ENCODE data around the gene IPPK.
A peak's percentile ranks its signal among the peaks of the same experiment; 100 is the strongest.

IPPK gene, protein sequence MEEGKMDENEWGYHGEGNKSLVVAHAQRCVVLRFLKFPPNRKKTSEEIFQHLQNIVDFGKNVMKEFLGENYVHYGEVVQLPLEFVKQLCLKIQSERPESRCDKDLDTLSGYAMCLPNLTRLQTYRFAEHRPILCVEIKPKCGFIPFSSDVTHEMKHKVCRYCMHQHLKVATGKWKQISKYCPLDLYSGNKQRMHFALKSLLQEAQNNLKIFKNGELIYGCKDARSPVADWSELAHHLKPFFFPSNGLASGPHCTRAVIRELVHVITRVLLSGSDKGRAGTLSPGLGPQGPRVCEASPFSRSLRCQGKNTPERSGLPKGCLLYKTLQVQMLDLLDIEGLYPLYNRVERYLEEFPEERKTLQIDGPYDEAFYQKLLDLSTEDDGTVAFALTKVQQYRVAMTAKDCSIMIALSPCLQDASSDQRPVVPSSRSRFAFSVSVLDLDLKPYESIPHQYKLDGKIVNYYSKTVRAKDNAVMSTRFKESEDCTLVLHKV

DNA sequence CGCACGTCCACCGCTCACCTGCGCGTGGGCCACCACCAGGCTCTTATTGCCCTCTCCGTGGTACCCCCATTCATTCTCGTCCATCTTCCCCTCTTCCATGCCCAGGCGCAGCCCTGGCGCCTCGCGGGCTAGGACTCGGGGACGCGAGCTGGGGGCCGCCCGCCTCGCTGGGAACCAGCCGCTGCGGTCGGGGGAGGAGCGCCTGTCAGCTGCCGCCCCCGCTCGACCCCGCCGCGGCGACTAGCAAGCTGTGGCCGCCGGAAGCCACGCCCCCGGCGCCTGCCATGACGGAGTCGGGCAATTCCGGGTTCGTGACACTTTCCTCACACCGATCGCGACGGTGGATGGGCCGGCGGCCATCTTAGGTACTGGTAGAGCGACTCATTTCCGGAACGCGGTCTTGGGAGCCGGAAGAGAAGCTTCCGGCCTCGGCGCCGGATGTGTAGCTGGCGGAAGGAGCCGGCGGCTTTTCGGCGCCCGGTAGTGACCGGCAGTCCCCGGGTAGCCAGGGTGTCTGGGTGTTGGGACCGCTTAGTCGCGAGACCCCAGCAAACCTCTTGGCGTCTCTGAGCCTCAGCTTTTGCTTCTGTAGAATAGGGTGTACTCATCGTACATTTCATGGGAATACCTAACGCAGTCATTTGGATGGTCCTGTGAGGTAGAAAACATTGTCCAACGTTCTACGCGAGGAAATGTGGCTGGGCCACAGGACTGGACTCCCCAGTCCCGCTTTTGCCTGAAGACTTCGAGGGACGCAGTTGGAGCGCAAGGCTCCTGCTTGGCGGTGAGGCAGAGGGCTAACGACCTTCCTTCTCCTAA is at the start of gene IPPK:
Gene IPPK (minus strand): TSS at position 242 of the 819 bp plus-strand sequence. CDS start 143 bp downstream, at position 99.
- peaks cover 9% of the 10 kb centered on the region for H3K4me1 ChIP-seq (ENCODE audit: control insufficient read depth, insufficient read depth, low read length, unreplicated experiment)
- H3K4me3 ChIP-seq (ENCODE audit: low read depth, low read length), result peak within 1 kb of the TSS; percentile 90
- no peaks in the 10 kb centered on the region for H3K27me3 ChIP-seq (ENCODE audit: insufficient read depth, low read length)
- peak within 1 kb of the TSS; percentile 87 for H3K27ac ChIP-seq (ENCODE audit: low read depth, low read length)
- no peaks in the 10 kb centered on the region for H3K36me3 ChIP-seq (ENCODE audit: insufficient read depth, low read length)
- peak within 1 kb of the TSS; percentile 88 for H2AFZ ChIP-seq (ENCODE audit: low read length, unreplicated experiment)
- H3K79me2 ChIP-seq (ENCODE audit: control insufficient read depth, insufficient read depth, low read length, unreplicated experiment), result peaks cover 43% of the 10 kb centered on the region

DNA sequence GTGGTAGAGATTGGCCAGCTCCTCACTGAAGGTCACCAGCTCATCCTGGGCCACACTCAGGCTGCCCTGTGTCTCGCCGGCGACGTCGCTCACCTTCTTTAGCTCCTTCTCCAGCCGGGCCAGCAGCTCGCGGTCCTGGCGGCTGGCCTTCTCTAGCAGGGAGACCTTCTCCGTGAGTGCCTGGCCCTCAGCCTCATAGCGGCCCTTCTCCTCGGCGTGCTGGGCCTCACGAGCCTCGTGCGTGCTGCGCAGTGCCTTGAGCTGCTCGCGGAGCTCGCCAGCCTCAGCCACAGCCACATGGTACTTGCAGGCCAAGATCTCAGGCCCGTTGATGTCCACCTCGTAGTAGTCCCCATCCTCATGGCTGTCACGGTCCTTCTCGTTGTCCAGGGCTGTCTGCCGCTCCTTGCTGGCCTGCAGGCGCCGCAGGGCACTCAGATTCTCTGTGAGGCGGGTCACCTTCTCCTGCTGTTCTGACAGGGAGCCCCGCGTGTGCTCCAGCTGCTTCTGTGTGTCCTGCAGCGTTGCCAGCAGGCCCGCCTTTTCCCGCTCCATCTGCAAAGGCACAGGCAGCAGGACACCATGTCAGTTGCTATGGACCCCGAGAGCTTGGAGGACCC is 49.2 kb upstream of the IPPK start:
- H3K27ac ChIP-seq (ENCODE audit: low read depth, low read length), result no peak overlapping the region
- no peak overlapping the region for H2AFZ ChIP-seq (ENCODE audit: low read length, unreplicated experiment)
- peaks cover 4% of the 10 kb centered on the region; the same call in 1 of the 2 replicates for H3K36me3 ChIP-seq (ENCODE audit: insufficient read depth, low read length)
- no peaks in the 10 kb centered on the region for H3K79me2 ChIP-seq (ENCODE audit: control insufficient read depth, insufficient read depth, low read length, unreplicated experiment)
- H3K27me3 ChIP-seq (ENCODE audit: insufficient read depth, low read length), result no peaks in the 10 kb centered on the region
- H3K4me3 ChIP-seq (ENCODE audit: low read depth, low read length), result no peak overlapping the region
- no peaks in the 10 kb centered on the region for H3K4me1 ChIP-seq (ENCODE audit: control insufficient read depth, insufficient read depth, low read length, unreplicated experiment)

DNA sequence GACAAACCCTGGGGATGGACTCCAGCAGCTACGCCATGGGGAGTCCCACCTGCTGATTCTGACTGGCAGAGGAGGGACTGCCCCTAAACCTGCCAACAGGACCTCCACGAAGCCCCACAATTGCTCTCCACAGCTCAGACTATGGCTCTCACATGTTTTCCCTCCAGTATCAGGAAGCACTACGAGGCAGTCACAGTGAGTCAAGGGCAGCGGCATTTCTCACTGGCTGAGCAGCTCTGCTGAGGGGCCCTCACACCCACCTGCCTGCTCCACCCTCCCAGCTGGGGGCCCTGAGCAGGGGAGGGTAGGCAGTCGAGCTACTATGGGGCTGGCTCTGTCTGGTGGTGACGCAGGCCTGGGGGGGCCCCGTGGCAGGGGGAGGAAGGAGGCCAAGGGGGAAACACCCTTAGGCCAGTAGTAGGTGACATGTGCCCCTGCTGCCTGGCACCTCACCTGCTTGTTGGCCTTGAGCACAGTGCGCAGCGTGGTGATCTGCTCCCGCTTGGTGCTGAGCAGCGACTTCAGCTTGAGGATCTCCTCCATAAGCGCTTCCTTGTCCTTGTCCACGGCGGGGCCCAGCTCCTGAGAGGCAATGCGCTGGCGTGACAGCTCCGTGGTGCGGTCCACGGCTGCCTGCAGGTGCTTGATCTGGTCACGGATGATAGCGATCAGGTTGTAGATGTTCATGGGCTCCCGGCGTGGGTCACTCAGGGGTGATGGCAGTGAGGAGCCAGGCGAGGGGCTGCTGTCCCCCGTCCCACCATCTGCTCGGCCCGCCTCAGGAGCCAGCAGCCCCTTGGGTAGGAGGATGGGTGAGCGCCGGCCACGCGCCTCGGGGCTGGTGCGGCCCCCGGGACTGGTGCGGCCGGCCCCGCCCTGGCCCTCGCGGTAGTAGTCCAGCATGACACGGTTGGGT is 48.4 kb upstream of the IPPK start:
- H3K27ac ChIP-seq (ENCODE audit: low read depth, low read length), result no peak overlapping the region
- H3K4me3 ChIP-seq (ENCODE audit: low read depth, low read length), result no peak overlapping the region
- no peaks in the 10 kb centered on the region for H3K79me2 ChIP-seq (ENCODE audit: control insufficient read depth, insufficient read depth, low read length, unreplicated experiment)
- H2AFZ ChIP-seq (ENCODE audit: low read length, unreplicated experiment), result no peak overlapping the region
- H3K36me3 ChIP-seq (ENCODE audit: insufficient read depth, low read length), result peaks cover 4% of the 10 kb centered on the region; the same call in 1 of the 2 replicates
- H3K4me1 ChIP-seq (ENCODE audit: control insufficient read depth, insufficient read depth, low read length, unreplicated experiment), result no peaks in the 10 kb centered on the region
- no peaks in the 10 kb centered on the region for H3K27me3 ChIP-seq (ENCODE audit: insufficient read depth, low read length)

DNA sequence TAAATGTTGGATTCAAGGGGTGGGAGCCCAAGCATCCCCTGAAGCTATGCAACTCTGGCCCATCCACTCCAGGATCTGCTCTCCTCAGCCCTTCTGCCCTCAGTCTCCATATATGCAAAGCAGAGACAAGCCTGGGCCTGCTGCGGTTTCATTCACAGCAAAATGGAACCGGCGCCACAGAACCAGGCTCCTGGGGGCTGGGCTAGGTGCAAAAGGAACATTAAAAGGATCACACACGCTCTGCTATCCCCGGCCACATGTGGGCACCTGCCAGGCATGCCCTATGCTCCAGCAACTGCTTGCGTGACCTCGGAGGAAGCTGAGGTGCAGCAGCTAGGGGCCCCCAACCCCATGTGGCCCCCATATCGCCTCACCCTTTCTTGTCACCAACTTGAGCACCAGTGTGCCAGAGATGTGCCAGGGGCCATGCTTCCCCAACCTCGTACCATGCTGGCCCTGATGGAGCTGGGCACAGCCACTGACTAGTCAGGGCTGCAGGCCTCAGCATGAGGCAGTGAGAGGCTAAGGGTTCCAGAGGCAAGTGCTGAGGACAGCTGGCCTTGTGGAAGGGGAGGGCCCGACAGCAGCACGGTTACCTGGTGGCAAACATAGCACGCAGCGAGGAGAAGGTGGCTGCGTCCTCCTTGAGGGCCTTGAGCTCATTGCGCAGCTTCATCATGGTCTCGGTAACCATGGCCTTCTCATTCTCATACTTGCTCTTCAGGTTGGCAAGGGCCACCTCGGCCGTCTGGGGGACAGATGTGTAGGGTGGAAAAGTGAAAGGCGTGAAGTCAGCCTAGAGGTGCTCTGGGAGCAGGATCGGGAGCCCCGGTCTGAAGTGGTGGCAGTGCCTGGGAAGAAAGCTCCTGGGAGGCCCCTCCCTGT is 47.5 kb upstream of the IPPK start:
- H3K27ac ChIP-seq (ENCODE audit: low read depth, low read length), result no peak overlapping the region
- no peak overlapping the region for H2AFZ ChIP-seq (ENCODE audit: low read length, unreplicated experiment)
- no peaks in the 10 kb centered on the region for H3K4me1 ChIP-seq (ENCODE audit: control insufficient read depth, insufficient read depth, low read length, unreplicated experiment)
- no peak overlapping the region for H3K4me3 ChIP-seq (ENCODE audit: low read depth, low read length)
- peaks cover 5% of the 10 kb centered on the region; the same call in 1 of the 2 replicates for H3K36me3 ChIP-seq (ENCODE audit: insufficient read depth, low read length)
- no peaks in the 10 kb centered on the region for H3K27me3 ChIP-seq (ENCODE audit: insufficient read depth, low read length)
- no peaks in the 10 kb centered on the region for H3K79me2 ChIP-seq (ENCODE audit: control insufficient read depth, insufficient read depth, low read length, unreplicated experiment)

DNA sequence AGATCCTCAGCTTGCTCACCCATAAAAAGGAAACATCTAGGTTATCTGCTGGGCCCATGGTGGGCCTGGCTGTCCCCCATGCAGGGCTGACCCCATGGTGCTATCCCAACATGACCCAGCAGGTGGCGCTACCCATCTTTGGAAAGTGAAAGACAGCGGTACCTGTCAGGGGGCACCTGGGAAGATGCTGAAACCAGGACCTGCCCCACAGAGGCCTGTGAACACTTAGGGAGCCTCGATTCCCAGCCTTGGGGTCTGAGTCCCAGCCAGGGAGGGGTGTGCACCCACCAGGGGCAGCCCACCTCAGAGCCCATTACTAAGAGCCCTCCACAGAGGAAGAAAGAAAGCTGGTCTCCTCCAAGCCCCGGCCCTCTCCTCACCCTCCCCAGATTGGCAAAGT is 46.6 kb upstream of the IPPK start:
- Histone ChIP-seq H3K27me3 (ENCODE audit: insufficient read depth, low read length) (no peaks in the 10 kb centered on the region), H3K79me2 (ENCODE audit: control insufficient read depth, insufficient read depth, low read length, unreplicated experiment) (no peaks in the 10 kb centered on the region), H3K4me3 (ENCODE audit: low read depth, low read length) (no peak overlapping the region), H2AFZ (ENCODE audit: low read length, unreplicated experiment) (no peak overlapping the region), H3K4me1 (ENCODE audit: control insufficient read depth, insufficient read depth, low read length, unreplicated experiment) (no peaks in the 10 kb centered on the region), H3K36me3 (ENCODE audit: insufficient read depth, low read length) (peaks cover 9% of the 10 kb centered on the region; the same call in 1 of the 2 replicates), H3K27ac (ENCODE audit: low read depth, low read length) (no peak overlapping the region)

DNA sequence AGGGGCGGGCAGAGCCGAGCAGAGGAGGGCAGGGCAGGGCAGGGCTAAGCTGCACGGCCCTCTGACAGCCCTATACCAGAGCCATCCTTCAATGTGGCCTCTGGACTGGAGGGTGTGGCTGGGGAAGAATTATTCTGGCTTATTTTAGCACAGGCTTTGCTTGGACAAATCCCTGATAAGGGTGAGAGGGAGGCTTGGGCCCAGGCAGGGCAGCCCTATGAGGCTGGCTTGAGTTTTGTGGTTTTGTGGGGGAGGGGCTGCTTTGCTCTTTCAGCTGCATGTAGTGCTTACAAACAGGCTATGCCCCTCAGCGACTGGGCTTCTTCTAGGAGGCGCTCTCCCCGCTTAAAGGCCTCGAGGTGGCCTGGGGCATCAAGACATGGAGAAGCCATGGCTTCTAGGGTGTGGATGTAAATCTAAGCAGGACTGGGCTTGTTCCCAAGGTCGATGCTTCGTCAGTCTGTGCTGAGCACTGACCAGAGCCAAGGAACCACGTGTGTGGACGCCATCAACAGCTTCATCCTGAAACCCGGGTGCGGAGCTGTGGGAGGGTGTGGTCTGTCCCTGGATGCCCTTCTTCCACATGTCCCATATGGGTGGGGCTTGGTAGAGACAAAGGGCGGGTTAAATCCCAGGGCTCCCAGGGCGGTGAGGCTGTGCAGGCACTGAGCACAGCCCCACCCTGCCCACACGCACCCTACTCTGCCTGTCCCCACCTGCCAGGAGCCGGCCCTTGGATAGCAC is 45.7 kb upstream of the IPPK start:
- H3K4me3 ChIP-seq (ENCODE audit: low read depth, low read length), result no peak overlapping the region
- no peaks in the 10 kb centered on the region for H3K79me2 ChIP-seq (ENCODE audit: control insufficient read depth, insufficient read depth, low read length, unreplicated experiment)
- H3K27me3 ChIP-seq (ENCODE audit: insufficient read depth, low read length), result no peaks in the 10 kb centered on the region
- no peak overlapping the region for H3K27ac ChIP-seq (ENCODE audit: low read depth, low read length)
- H2AFZ ChIP-seq (ENCODE audit: low read length, unreplicated experiment), result no peak overlapping the region
- H3K4me1 ChIP-seq (ENCODE audit: control insufficient read depth, insufficient read depth, low read length, unreplicated experiment), result no peaks in the 10 kb centered on the region
- peaks cover 13% of the 10 kb centered on the region; the same call in 1 of the 2 replicates for H3K36me3 ChIP-seq (ENCODE audit: insufficient read depth, low read length)

DNA sequence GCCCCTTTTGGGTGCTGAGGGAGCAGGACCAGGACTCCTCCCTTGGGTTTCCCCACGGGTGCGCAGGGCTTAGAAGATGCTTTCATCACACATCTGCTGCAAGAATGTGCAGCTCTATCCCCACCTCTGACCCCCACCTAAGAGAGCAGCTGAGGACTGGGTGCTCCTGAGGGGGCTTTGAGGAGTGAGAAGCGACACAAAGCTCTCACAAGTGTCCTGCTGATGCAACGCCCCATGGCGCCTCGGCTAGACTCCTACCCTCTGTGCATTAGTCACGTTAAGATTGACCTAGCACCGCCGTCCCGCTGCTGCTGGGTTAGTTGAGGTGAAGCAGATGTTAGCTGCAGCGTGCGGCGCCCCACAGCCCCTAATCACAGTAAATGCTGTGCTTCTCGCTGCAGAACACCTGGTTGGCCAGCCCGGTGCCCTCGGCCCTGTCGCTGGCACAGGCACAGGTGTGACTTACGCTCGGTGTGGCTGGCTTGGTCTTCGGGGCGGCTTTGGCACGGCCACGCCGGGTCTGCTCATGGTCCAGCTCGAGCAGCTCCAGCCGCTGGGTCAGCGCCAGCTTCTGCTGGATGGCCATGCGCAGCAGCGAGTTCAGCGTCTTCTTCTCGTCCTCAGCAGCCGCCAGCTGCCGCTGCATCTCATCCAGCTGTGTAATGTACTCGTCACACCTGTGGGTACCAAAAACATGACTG is 45.0 kb upstream of the IPPK start:
- Histone ChIP-seq H3K27ac (ENCODE audit: low read depth, low read length) (no peak overlapping the region), H3K36me3 (ENCODE audit: insufficient read depth, low read length) (peaks cover 13% of the 10 kb centered on the region; the same call in 1 of the 2 replicates), H3K4me3 (ENCODE audit: low read depth, low read length) (no peak overlapping the region), H3K4me1 (ENCODE audit: control insufficient read depth, insufficient read depth, low read length, unreplicated experiment) (no peaks in the 10 kb centered on the region), H3K79me2 (ENCODE audit: control insufficient read depth, insufficient read depth, low read length, unreplicated experiment) (no peaks in the 10 kb centered on the region), H3K27me3 (ENCODE audit: insufficient read depth, low read length) (no peaks in the 10 kb centered on the region), H2AFZ (ENCODE audit: low read length, unreplicated experiment) (no peak overlapping the region)

DNA sequence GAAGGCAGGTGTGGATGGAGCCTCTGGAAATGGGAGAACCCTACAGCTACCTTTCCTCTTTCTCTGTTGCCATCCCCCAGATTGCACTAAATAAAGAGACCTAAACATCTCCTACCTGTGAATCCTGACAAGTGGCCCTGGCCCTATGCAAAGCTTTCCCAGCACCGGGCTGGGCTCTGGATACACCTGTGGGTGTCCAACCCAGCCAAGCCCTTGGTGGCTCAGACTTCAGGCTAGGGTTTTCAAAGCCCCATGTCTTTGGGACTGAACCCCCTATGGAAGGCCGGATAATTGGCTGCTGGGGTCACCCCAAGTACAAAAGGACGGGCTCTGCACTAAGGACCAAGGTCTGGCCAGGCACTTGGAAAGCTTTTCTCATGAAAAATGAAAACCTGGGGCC is 44.1 kb upstream of the IPPK start:
- Histone ChIP-seq H3K36me3 (ENCODE audit: insufficient read depth, low read length) (peaks cover 13% of the 10 kb centered on the region; the same call in 1 of the 2 replicates), H3K27me3 (ENCODE audit: insufficient read depth, low read length) (no peaks in the 10 kb centered on the region), H3K4me3 (ENCODE audit: low read depth, low read length) (no peak overlapping the region), H3K79me2 (ENCODE audit: control insufficient read depth, insufficient read depth, low read length, unreplicated experiment) (no peaks in the 10 kb centered on the region), H3K27ac (ENCODE audit: low read depth, low read length) (no peak overlapping the region), H3K4me1 (ENCODE audit: control insufficient read depth, insufficient read depth, low read length, unreplicated experiment) (no peaks in the 10 kb centered on the region), H2AFZ (ENCODE audit: low read length, unreplicated experiment) (no peak overlapping the region)
